Stimulated activated CD8-positive, alpha-beta memory T cell treated with anti-CD3 and anti-CD28 coated beads, Interleukin-15, amount 100 ng/mL, for 1 hour (primary cell): ENCODE results near the gene PRSS2.

Experiments used
- DNase-seq: peaks from one replicate; pipeline ENCODE4 v3.0.0-alpha.2; 2020; ENCODE audit warnings: low read depth

PRSS2 gene

DNA sequence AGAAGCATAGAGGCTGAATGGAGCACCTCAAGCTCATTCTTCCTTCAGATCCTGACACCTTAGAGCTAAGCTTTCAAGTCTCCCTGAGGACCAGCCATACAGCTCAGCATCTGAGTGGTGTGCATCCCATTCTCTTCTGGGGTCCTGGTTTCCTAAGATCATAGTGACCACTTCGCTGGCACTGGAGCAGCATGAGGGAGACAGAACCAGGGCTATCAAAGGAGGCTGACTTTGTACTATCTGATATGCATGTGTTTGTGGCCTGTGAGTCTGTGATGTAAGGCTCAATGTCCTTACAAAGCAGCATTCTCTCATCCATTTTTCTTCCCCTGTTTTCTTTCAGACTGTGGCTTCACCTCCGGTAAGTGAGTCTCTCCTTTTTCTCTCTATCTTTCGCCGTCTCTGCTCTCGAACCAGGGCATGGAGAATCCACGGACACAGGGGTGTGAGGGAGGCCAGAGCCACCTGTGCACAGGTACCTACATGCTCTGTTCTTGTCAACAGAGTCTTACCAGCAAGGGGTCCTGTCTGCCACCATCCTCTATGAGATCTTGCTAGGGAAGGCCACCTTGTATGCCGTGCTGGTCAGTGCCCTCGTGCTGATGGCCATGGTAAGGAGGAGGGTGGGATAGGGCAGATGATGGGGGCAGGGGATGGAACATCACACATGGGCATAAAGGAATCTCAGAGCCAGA is 31.0 kb downstream of the PRSS2 start:
- no peak for DNase-seq

DNA sequence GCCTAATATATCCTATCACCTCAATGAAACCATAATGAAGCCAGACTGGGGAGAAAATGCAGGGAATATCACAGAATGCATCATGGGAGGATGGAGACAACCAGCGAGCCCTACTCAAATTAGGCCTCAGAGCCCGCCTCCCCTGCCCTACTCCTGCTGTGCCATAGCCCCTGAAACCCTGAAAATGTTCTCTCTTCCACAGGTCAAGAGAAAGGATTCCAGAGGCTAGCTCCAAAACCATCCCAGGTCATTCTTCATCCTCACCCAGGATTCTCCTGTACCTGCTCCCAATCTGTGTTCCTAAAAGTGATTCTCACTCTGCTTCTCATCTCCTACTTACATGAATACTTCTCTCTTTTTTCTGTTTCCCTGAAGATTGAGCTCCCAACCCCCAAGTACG is 31.5 kb downstream of the PRSS2 start:
- DNase-seq, result no peak

DNA sequence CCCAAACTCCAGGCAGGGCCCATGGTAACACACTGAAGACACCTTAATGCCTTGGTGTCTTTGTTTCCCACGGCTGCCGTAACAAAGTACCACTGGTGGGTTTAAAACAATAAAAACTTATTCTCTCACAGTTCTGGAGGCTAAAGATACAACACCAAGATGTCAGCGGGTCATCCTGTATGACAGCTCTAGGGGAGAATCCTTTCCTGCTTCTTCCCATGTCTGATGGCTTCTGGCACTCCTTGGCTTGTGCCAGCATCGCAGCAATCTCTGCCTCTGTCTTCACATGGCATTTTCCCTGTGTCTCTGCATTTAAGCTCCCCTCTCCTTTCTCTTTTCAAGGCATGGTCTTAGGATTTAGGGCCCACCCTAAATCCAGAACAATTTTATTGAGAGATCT is 33.1 kb downstream of the PRSS2 start:
- no peak for DNase-seq

DNA sequence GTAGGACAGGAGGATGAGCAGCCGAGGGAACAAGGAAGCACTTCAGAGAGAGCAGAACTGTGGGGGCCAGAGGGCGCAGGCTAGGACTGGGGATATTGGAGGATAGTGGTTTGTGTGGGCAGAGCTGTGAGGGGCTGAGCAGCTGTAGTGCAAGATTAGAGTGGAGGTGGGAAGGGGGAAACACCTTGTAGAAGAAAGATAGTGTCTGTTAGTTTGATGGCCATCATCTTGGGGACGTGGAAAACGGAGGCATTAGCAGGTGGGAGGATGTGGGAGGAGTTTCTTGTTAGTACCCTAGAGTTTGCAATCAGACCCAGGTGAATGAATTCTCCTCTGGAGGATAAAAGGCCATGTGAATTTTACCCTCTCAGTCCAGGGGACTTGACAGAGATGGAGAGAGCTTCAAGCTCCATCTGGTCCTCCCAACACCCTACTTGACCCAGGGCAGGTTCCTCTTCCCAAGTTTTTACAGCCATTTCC is 34.0 kb downstream of the PRSS2 start:
- no peak for DNase-seq

DNA sequence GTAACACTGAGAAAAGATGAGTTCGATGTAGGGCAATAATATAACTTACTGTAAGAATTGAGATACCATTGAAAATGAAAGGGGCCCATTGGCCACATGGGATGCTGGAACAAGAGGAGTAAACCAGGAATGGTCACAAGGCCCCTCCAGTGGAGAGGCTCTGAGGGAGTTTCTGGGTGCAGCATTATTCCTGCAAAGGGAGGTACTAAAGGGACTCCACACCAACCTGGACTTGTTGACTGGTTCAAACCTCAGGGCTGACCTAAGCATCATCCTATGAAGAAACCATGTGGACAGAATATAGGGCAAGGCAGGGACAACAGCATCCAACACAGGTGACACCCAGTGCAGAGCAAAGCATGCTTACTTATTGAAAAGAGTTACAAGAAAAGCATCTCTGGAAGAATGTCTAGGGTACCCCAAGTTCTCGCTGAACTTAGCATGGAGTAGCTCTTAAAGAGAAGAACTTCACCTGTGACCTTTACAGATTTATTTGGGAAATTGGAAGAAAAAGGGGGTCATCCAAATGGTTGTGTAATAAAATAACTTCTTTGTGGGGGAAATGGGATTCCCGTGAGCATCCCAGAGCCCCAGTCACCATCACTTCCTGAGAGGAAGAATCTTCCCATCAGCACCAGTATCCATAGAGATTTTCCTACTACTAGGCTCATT is 34.7 kb downstream of the PRSS2 start:
- DNase-seq, result no peak

DNA sequence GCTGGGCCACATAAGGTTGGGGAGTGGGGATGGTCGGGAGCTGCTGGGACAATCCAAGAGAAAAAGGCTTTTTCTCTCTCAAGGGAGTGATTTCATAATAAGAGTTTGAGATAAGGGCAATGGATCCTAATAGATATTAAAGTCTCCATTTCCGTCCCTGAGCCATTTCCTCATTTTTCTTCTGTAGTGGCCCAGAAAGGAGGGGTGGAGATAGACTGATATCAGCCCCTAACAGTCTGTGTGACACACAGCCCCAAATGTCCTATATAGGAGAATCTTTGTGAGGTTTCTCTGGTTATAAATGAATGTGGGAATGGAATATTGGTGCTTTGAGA is 35.2 kb downstream of the PRSS2 start:
- DNase-seq, result no peak

DNA sequence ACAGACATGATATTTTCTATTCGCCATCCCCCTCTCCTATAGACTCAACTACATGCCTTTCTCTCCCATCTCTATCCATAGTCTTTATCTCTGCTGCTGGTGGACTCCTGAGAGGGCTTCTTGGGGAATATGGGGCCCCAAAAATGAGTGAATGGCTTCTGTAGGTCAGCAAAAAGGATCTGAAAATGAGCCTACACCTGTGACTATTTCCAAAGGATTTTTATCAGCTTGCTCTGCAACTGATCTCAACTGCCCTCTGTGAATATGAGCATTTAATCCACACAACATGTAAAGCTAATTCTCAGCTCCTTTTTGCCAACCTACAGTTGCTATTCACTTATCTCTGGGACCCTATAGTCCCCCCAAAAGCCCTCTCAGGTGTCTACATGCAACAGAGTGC is 36.2 kb downstream of the PRSS2 start:
- DNase-seq, result no peak

DNA sequence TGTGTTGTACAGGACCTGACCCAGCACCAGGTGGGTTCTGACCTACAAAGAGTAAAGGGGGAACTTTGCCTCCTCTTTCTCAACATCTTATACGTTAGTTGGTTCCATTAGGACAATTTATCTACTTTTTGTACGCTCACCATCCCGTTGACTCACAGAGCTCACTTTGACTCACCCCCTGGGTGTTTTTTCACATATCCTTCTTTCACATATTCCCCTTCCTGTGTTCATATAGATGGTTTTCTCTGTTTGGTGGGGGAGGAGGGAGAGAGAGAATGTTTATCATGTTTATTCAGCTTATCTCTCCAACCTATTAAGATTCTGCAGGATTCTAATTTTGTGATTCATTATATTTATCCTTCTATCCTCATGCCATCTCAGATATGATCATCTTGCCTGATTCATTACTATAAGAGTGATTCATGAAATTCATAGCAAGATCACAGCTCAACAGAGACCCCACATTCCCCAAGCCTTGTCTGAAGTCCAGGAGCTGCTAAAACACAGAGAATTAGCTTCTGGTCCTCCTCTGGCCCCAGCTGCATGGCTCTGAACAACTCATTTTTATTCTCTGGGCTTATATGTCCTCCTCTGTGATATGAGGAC is 37.2 kb downstream of the PRSS2 start:
- DNase-seq, result no peak

DNA sequence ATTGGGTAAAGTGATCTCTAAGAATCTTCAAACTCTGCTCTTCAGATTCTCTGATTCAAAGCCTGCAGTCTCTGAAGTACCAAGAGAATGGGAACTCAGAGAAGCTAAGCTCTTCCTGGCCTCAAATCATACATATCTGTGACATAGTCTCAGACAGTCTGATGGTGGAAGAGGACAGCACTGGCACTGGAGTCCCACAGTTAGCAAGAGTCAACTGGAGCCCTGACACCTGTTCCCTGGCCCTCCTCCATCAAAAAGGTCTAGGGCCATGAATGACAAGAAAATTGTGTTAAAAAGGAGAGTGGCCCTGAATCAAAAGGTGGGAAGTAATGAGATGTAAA is 37.7 kb downstream of the PRSS2 start:
- no peak for DNase-seq

DNA sequence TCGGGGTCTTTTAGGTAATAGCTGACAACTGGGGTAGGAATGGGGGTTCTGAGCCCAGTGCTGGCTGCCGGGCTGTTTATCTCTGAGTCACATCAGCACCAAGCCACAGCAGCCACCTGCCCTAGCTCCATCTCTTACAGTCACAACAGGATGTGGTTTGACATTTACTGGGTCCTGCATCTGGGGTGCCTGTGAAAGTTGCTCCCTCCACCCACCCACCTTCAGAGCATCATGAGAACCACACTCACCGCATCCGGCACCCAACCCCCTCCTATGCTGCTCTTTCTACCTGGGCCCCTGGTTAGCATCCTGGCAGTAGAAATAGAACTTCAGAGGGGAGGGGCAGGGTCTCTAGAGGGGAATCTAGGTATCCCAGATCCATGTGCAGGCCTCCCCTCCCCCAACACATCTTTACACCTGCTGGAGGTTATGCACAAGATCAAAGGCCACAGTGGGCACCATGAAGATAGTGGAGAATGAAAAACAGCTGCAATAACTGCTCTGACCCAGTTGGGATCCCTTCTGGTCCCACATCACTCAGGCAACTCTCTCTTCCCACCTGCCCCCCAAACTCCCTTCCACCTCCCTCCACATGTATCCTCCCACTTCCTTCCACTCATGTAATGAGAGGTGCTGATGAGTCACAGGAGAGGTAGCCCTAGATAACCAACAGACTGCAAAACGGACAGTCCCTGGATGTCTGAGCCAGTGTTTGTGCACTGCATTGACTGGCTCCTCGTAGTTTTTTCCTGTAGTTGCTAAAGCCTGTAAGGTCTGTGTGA is 38.2 kb downstream of the PRSS2 start:
- DNase-seq, result peak; percentile 90

DNA sequence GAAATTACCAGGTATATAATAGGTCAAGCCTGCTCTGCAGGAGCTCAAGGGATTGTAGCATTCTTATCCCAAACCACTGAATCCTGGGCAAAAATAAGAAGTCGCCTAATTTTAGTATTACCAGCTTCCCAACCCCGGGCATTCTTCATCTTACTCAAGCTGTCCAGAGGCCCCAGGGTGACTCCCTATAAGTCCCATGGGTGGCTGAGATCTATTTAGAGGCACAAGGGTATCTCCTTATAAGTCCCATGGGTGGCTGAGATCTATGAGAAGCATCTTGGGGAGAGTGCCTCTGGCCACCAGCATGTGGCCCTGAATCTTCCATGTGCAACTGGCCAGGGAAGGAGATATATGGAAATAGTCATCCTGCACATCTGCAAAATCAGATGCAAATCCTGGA is 38.9 kb downstream of the PRSS2 start:
- DNase-seq, result no peak

DNA sequence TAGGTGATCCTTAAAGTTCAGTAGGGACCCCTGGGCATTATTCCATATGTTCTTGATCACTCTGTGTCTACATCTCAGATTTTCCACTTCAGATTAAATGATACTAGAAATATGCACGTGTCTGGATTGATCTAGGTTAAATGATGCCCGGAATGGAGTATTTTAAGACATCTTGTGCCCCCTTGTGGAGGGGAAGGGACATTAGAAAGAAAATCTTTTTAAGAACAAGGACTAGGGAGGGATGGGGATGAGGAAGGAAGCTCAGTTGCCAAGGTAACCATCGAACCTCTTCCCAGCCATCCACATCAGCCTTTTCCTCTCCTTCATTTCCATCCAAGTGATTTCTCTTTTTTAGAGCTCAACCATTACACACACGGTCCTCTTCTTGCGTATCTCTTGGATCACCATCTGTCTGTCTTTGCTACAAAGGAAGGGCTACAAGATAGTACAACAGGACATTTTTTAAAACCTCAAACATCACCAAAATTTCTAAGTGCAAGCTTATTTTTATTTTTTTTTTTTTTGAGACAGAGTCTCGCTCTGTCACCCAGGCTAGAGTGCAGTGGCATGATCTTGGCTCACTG is 40.5 kb downstream of the PRSS2 start:
- no peak for DNase-seq

DNA sequence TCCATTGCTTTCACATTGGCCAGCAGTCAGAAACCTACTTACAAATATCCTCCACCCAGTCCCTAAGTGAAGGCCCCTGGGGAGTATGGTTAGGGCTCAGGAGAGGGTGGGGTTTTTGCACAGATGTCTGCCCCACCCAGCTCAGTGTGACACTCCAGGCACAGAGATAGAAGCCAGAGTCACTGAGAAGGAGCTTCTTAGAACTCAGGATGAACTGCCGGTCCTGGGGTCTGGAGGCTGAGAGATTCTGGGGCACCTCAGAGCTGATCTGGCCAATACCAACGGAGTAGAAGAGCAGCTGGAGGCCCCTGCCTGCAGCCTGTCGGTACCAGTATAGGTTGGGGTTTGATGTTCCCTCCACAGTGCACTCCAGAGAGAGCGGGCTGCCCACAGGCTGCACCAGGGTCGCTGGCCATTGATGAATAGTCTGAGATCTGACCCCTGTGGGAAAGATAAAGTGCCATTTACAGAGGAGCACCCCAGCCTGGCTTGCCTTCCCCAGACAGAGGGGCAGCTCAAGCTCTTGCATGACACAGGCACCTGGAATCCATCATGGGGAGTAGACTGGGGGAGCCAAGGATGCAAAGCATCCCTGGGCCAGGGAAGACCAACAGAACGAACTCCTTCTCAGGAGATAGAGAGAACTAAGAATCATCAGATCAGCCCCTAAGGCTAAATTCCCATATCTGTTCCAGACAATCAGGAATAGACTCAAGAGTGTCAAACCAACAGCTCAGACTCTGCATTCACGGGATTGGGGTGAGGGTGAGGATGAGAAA is 41.9 kb downstream of the PRSS2 start:
- no peak for DNase-seq

DNA sequence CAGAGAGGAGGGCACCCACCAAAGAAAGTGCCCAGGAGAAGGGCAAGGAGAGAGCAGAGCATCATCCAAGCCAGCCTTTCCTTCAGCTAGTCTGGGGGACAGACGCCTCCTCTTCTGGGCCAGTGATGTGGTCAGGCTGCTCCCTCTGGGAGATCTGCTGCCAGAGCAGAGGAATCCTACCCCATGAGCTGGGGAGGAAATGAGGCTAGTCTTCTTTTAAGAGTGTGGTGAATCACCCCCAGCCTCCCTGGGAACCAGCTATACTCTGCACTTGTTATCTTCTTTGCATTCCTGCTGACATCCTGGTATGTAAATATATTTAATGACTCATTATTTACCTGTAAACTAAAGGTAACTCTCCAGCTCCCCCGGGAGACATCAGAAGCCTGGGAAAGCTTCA is 42.5 kb downstream of the PRSS2 start:
- no peak for DNase-seq

DNA sequence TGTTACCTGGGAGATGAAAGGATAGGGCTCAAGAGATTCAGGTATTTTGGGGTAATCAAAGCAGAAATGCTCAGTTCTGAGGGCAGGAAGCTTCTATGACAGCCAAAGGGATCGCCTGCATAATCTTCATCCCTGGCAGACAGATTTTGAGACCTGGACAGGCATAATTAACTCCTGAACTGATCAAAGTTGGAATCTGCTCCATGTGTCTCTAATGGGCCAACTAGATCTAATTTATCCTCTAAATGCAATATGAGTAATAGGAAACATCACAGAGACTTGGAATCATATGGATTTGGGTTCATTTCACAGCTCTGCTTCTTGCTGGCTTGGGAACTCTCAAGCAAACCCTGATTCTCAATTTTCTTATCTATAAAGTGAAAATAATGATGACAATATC is 42.9 kb downstream of the PRSS2 start:
- no peak for DNase-seq

DNA sequence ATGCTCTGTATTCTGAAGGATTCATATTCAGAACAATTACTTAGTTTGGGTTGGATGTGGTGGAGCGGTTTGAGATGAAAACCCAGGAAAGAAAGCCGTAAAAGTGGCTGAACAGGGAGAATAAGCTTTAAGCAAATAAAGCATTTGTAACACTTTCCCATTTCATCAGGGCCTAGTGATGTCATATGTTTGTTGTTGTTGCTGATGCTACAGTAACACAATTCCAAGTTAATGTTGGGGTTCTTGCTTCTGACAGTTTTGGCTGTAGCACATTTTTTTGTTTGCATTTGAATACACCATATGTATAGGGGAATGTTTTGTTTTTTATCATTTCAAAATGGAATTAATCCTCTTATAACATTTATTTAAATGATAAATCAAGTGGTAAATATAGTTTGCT is 43.7 kb downstream of the PRSS2 start:
- DNase-seq, result no peak

DNA sequence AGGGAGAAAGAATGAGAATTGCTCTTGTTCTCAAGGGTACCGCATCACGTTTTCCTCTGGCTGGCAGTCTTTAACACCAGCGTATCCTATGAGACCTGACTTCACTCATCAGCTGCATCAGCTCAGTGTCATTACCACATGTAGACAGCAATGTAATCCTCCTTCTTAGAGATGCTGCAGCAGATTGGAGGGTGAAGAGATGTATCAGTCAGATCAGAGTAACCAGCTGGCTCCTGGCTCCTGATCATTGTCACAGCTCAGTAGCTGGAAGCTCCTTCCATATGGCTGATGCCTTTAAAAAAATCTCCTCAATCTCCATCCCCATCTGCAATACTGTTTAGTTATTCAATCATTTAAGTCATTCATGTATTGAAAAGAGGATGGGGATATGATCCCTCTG is 44.4 kb downstream of the PRSS2 start:
- DNase-seq, result no peak

DNA sequence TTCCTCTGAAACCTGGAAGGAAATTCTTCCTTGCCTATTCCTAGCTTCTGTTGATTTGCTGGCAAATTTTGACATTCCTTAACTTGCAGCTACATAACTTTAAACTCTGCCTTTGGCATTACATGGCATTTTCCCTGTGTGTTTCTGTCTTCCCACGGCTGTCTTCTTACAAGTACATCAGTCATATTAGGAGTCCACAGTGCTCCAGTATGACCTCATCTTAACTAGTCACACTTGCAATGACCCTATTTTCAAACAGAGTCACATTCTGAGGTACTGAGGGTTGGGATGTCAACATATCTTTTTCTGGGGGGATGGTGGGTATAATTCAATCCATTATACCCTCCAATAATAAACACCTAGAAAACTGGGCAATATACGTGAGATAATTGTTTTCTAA is 46.7 kb downstream of the PRSS2 start:
- no peak for DNase-seq

DNA sequence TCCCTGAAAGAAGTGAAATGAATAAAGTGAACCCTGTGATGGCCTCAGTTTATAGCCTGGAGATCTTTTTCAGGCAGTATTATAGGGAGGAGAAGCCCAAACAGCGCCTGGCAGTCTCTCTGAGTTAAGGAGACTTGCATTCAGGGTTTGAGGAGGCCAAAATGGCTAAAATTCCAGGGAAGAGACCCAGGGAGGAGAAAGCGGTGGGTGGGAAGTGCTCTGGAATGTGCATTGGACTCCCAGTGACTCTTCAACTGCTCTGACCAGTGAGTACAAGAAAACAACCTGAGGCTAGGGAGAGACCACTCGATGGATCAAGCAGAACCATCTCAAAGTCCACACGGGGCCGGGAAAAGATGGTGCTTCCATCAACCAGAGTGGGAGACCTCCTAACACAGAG is 48.8 kb downstream of the PRSS2 start:
- no peak for DNase-seq

DNA sequence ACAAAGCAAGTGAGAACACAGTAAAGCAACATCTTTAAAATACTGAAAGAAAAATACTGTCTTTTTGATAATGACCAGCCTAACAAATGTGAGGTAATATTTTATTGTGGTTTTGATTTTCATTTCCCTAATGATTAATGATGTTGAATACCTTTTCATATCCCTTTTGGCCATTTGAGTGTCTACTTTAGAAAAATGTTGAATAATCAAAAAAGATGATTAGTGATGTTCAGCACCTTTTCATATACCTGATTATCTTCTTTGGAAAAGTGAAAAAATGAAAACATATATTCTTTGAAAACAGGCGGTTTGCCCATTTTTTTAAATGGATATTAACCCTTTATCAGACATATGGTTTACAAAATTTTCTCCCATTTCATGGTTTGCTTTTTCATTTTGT is 51.9 kb downstream of the PRSS2 start:
- no peak for DNase-seq
